HEK293 (cell line): Measurements from ENCODE around the gene CDCA5.
A peak's percentile ranks its signal among the peaks of the same experiment; 100 is the strongest.
"Not testable (repeated sequence)": the region's sequence is repeated elsewhere in the genome, so short reads cannot be mapped to it uniquely, and the experiment has no call there.

ENCODE experiments used
- CTCF ChIA-PET: fragments of 350-600 bp; formaldehyde crosslinking; extraction: SDS; loops from one replicate; lab custom pipeline; 2021; ENCODE audit warnings: antibody characterized with exemption; lab: Yijun Ruan, JAX
- POLR2A ChIA-PET: fragments of 300-600 bp; formaldehyde crosslinking; extraction: SDS; loops from one replicate; lab custom pipeline; 2020; ENCODE audit warnings: antibody characterized with exemption, inconsistent platforms; lab: Yijun Ruan, JAX
- H3K27ac ChIP-seq: fragments of 200-500 bp; sonication (Bioruptor generic); 2 replicates; pipeline ENCODE4 v1.5.1; 2014; ENCODE audit warnings: low read depth, low read length, control low read depth, inconsistent platforms; ENCODE audit errors: extremely low read depth
- H3K36me3 ChIP-seq, 2 experiments: fragments of 200-500 bp in 1 of 2; sonication (Bioruptor generic) in 1 of 2; 1 replicate in 1 of 2; 2 replicates in 1 of 2; pipeline ENCODE4 v1.5.1; 2014 to 2017; ENCODE audit warnings: inconsistent platforms in 2 of 2, low read length in 2 of 2; ENCODE audit not compliant: control insufficient read depth in 2 of 2, insufficient read depth in 1 of 2
- H3K4me1 ChIP-seq: fragments of 200-500 bp; sonication (Bioruptor generic); 2 replicates; pipeline ENCODE4 v1.5.1; 2014; ENCODE audit warnings: mild to moderate bottlenecking, low read length, inconsistent platforms; ENCODE audit not compliant: control insufficient read depth, insufficient read depth
- H3K4me3 ChIP-seq: 2 replicates; pipeline ENCODE4 v1.5.1; 2011; ENCODE audit warnings: low read depth, mild to moderate bottlenecking, control low read depth, low read length, moderate library complexity
- H3K9me3 ChIP-seq: fragments of 200-500 bp; sonication (Bioruptor generic); 2 replicates; pipeline ENCODE4 v1.5.1; 2014; ENCODE audit warnings: low read depth, low read length, inconsistent platforms; ENCODE audit not compliant: control insufficient read depth, insufficient read depth
- BCL6B ChIP-seq: fragments of 450-650 bp; formaldehyde crosslinking; IDR thresholded peaks from 2 replicates; pipeline ENCODE4 v1.5.1; 2017; ENCODE audit warnings: missing biosample characterization, missing genetic modification characterization
- CTCF ChIP-seq: fragments of 450-650 bp; formaldehyde crosslinking; IDR thresholded peaks from 2 replicates; pipeline ENCODE4 v1.5.1; 2016; ENCODE audit warnings: missing biosample characterization, missing genetic modification characterization
- KLF16 ChIP-seq: fragments of 450-650 bp; formaldehyde crosslinking; IDR thresholded peaks from 2 replicates; pipeline ENCODE4 v1.5.1; 2017; ENCODE audit warnings: missing biosample characterization, missing genetic modification characterization
- OSR2 ChIP-seq: fragments of 450-650 bp; formaldehyde crosslinking; IDR thresholded peaks from 2 replicates; pipeline ENCODE4 v1.5.1; 2016; ENCODE audit warnings: missing biosample characterization, missing genetic modification characterization
- REPIN1 ChIP-seq: fragments of 450-650 bp; formaldehyde crosslinking; IDR thresholded peaks from 2 replicates; pipeline ENCODE4 v1.5.1; 2017; ENCODE audit warnings: missing biosample characterization, missing genetic modification characterization, low read depth
- TF ChIP-seq, protein P1 (sequence below): fragments of 450-650 bp; formaldehyde crosslinking; IDR thresholded peaks from 2 replicates; pipeline ENCODE4 v1.5.1; 2016; ENCODE audit warnings: missing biosample characterization, missing genetic modification characterization
- TF ChIP-seq, protein P2 (sequence below): fragments of 450-650 bp; formaldehyde crosslinking; IDR thresholded peaks from 2 replicates; pipeline ENCODE4 v1.5.1; 2017; ENCODE audit warnings: missing biosample characterization, missing genetic modification characterization

Gene CDCA5

DNA sequence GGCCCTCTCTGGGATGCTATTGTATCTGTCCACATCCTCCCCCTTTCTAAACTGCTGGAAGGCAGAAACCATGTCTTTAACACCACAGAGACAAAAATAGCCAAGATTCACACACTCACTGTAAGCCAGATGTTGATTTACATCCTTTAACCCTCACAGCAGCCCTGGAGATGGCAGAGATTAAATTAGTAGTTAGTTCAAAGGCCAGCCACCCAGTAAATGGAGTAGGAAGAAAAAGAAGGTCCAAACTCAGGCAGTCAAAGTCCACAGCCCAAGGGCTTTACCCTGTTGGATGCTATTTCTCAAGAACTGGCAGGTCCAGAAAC is 35.8 kb upstream of the CDCA5 start:
- no peak overlapping the region for H3K27ac ChIP-seq
- ChIA-PET POLR2A (interaction anchor here (1.3 kb wide), 1 partner anchor 62 kb away, joined by 6 read pairs; the partner anchor contains the start of gene CAPN1), CTCF (interaction anchor here (1.6 to 3.4 kb wide), 3 partner anchors 9 to 272 kb away, joined by 7 to 37 read pairs (median 10); partner anchors contain the start of gene TM7SF2)
- no peak overlapping the region for H3K4me3 ChIP-seq
- TF ChIP-seq, protein P1, sequence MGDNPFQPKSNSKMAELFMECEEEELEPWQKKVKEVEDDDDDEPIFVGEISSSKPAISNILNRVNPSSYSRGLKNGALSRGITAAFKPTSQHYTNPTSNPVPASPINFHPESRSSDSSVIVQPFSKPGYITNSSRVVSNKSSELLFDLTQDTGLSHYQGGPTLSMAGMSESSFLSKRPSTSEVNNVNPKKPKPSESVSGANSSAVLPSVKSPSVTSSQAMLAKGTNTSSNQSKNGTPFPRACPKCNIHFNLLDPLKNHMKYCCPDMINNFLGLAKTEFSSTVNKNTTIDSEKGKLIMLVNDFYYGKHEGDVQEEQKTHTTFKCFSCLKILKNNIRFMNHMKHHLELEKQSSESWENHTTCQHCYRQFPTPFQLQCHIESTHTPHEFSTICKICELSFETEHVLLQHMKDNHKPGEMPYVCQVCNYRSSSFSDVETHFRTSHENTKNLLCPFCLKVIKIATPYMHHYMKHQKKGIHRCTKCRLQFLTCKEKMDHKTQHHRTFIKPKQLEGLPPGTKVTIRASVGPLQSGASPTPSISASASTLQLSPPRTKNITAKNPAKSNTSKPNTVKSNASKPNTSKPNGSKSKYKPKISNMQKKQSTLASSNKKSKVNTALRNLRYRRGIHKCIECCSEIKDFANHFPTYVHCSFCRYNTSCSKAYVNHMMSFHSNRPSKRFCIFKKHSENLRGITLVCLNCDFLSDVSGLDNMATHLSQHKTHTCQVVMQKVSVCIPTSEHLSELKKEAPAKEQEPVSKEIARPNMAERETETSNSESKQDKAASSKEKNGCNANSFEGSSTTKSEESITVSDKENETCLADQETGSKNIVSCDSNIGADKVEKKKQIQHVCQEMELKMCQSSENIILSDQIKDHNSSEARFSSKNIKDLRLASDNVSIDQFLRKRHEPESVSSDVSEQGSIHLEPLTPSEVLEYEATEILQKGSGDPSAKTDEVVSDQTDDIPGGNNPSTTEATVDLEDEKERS (tag by site-specific recombination): no peak
- no peak for TF ChIP-seq OSR2 (tag by site-specific recombination)
- H3K4me1 ChIP-seq: peaks cover 3% of the 10 kb centered on the region; the same call in 1 of the 2 replicates
- peaks cover 3 to 61% of the 10 kb centered on the region in 2 experiments; a peak in 2 of 3 replicates for H3K36me3 ChIP-seq
- H3K9me3 ChIP-seq: no peaks in the 10 kb centered on the region

DNA sequence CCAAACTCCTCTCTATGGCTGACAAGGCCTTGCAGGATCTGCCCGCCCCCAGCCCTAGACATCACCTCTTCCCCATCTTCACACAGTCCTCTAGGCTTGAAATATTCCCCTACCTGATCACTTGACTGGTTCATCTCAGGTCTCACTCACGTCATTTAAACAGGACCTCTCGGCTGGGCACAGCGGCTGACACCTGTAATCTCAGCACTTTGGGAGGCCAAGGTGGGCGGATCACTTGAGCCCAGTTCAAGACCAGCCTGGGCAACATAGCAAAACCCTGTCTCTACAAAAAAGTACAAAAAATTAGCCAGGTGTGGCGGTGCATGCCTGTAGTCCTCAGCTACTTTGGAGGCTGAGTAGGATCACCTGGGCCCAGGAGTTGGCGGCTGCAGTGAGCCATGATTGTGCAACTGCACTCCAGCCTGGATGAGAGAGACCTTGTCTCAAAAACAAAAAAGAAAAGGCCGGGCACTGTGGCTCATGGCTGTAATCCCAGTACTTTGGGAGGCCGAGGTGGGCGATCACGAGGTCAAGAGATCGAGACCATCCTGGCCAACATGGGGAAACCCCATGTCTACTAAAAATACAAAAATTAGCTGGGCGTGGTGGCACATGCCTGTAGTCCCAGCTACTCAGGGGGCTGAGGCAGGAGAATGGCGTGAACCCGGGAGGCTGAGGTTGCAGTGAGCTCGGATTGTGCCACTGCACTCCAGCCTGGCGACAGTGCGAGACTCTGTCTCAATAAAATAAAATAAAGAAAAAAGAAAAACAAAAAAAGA is 35.2 kb upstream of the CDCA5 start:
- H3K4me1 ChIP-seq: not testable (repeated sequence)

GRCh38 chr11:65118097-65118837 is 34.4 kb upstream of the CDCA5 start:
- CTCF ChIA-PET: interaction anchor here (0.6 to 2.9 kb wide), 16 partner anchors 8 to 303 kb away, joined by 3 to 11 read pairs (median 4); partner anchors contain the start of gene SYVN1
- H3K36me3 ChIP-seq: peaks cover 3 to 62% of the 10 kb centered on the region in 2 experiments; a peak in 2 of 3 replicates
- no peaks in the 10 kb centered on the region for H3K9me3 ChIP-seq
- POLR2A ChIA-PET: interaction anchor here (0.9 to 1.8 kb wide), 5 partner anchors 17 to 122 kb away, joined by 3 to 8 read pairs (median 7); partner anchors contain the start of genes BATF2, CAPN1 and VPS51
- TF ChIP-seq, protein P2, sequence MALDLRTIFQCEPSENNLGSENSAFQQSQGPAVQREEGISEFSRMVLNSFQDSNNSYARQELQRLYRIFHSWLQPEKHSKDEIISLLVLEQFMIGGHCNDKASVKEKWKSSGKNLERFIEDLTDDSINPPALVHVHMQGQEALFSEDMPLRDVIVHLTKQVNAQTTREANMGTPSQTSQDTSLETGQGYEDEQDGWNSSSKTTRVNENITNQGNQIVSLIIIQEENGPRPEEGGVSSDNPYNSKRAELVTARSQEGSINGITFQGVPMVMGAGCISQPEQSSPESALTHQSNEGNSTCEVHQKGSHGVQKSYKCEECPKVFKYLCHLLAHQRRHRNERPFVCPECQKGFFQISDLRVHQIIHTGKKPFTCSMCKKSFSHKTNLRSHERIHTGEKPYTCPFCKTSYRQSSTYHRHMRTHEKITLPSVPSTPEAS (tag by site-specific recombination): no peak
- TF ChIP-seq CTCF (tag by site-specific recombination) (0 out of 2 replicates have a peak, but pooled peaks have one; percentile 2), REPIN1 (no peak), KLF16 (tag by site-specific recombination) (0 out of 2 replicates have a peak, but pooled peaks have one; percentile 5), BCL6B (tag by site-specific recombination) (no peak)
- H3K4me1 ChIP-seq: peaks cover 3% of the 10 kb centered on the region; the same call in 1 of the 2 replicates
- H3K4me3 ChIP-seq: no peak overlapping the region
- no peak overlapping the region for H3K27ac ChIP-seq

More for the DNA sequence above, 35.2 kb upstream of the CDCA5 start:
- H3K9me3 ChIP-seq, H3K27ac ChIP-seq, H3K4me3 ChIP-seq: not testable (repeated sequence)
- H3K36me3 ChIP-seq: peaks cover 3 to 61% of the 10 kb centered on the region in 2 experiments; a peak in 2 of 3 replicates
- CTCF ChIA-PET: interaction anchor here (0.8 to 3.4 kb wide), 12 partner anchors 8 to 304 kb away, joined by 3 to 37 read pairs (median 5); partner anchors contain the start of genes SYVN1 and TM7SF2
- POLR2A ChIA-PET: interaction anchor here (1.3 kb wide), 1 partner anchor 63 kb away, joined by 6 read pairs; the partner anchor contains the start of gene CAPN1
